ENCODE data around the gene LDB3.

GRCh38 chr10:86718556-86718955 lies 50.2 kb downstream of the LDB3 start:
- TF ChIP-seq, protein P1, sequence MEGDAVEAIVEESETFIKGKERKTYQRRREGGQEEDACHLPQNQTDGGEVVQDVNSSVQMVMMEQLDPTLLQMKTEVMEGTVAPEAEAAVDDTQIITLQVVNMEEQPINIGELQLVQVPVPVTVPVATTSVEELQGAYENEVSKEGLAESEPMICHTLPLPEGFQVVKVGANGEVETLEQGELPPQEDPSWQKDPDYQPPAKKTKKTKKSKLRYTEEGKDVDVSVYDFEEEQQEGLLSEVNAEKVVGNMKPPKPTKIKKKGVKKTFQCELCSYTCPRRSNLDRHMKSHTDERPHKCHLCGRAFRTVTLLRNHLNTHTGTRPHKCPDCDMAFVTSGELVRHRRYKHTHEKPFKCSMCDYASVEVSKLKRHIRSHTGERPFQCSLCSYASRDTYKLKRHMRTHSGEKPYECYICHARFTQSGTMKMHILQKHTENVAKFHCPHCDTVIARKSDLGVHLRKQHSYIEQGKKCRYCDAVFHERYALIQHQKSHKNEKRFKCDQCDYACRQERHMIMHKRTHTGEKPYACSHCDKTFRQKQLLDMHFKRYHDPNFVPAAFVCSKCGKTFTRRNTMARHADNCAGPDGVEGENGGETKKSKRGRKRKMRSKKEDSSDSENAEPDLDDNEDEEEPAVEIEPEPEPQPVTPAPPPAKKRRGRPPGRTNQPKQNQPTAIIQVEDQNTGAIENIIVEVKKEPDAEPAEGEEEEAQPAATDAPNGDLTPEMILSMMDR (conservative IDR thresholded peaks at IDR 0.05; ENCODE audit: low read depth, low read length): no peak
- TF ChIP-seq EZH2 (IDR thresholded peaks at IDR 0.05; ENCODE audit: low read length, unreplicated experiment): no peak
- no peak for TF ChIP-seq EZH2phosphoT487 (IDR thresholded peaks at IDR 0.05; ENCODE audit: borderline replicate concordance, low read length)
